NK-92 (cell line): ENCODE results near the gene SLC25A36.
"Not testable (repeated sequence)": the region's sequence is repeated elsewhere in the genome, so short reads cannot be mapped to it uniquely, and the experiment has no call there.

Experiments
- DNase-seq: peaks from one replicate; lab custom pipeline; 2025; ENCODE audit not compliant: unreplicated experiment; lab: John Stamatoyannopoulos, UW

SLC25A36 gene

DNA sequence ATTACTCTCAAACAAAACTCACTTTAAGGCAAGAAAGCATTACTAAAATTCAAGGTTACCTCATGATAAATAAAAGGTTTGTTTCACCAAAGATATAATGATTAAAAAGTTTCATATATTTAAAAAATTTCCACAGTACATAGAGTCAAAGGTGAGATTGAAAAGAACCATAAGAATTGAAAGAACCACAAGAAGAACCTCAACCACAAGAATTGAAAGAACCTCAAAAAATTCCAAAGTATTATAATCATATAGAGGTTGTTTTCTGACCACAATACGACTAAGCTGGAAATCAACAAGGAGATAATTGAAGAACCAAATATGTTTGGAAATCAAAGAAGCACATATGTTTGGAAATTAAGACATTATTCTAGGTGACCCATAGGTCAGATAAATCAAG lies 52.7 kb downstream of the SLC25A36 start:
- DNase-seq, result no peak

DNA sequence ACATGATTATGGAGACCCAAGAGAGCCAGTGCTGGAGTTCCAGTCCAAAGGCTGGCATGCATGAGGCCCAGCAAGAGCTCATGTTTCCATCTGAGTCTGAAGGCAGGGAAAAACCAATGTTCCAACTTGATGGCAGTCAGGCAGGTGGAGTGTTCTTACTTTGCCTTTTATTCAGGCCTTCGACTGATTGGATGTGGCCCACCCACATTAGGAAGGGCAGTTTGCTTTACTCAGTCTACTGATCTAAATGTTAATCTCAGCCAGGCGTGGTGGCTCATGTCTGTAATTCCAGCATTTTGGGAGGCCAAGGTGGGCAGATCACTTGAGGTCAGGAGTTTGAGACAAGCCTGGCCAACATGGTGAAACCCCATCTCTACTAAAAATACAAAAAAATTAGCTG lies 53.2 kb downstream of the SLC25A36 start:
- not testable (repeated sequence) for DNase-seq

DNA sequence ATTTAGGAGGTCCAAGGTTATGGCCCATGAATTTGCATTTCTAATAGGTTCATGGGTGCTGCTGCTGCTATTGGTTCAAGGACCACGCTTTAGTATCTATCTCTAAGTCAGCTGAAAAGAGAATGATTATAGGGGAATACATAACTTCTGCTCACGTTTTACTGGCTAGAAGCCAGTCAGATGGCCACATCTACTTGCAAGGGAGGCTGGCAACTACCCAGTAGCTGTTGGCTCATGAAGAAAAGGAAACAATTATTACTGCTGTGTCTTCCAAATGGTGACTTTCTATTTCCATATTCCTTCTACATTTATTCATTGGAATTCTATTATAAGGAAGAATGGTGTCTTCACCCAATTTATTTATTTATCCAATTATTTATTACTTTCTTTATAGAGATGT lies 54.2 kb downstream of the SLC25A36 start:
- DNase-seq, result no peak

DNA sequence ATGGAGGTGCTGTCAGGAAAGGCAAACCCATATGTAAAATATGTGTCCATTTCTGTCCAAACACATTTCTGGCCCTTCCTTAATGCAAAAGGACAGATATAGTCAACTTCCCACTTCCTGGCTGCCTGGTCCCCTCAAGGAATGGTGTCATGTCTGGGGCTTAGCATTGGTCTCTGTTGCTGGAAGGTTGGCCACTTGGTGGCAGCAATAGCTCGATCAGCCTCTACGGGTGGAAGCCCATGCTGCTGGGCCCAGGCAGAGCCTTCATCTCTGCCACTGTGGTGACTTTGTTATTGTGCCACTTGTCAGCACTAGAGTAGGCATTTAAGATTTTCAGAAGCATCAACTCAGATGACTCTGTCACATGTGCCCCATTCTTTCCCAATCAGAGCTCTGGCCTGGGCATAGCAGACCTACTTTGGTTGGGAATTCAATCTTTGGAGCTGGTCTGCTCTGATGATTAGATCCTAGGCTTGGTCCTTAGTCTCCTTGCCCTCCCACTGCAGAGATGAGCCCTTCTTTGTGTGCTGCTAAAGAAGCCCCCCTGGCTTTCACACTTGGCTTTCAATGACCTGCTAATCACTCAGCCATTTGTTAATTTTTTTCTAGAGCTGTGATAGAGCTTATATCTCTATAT lies 58.5 kb downstream of the SLC25A36 start:
- DNase-seq, result no peak

DNA sequence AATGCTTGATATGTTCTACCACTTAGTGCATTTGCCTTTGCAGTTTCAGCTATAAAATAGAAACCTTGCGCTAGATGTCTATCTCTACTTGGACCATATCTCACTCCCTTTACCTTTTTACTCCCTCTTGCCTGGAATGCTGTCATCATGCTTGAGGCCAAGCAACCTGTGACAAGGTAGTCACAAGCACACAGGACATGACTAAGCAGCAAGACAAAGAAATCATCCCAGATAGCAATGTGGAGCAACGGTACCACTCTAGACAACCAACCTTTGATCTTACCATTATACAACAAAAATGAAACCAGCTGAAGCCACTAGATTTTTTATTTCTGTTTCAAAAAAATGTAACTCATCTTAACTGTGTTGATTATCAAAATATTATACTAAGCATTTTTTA lies 59.0 kb downstream of the SLC25A36 start:
- no peak for DNase-seq

DNA sequence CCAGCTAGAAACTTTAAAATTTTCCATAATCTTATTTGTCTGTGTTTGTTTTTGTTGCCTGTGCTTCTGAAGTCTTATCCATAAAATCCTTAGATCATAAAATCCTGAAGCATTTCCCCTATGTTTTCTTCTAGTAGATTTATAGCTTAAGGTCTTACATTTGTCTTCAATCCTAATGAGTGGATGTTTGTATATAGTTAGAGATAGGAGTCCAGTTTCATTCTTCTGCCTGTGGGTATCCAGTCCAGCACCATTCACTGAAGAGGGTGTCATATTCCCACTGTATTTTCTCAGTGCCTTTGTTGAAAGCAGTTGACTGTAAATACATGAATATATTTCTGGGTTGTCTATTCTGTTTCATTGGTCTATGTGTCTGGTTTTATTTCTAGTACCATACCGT lies 64.7 kb downstream of the SLC25A36 start:
- DNase-seq, result no peak

DNA sequence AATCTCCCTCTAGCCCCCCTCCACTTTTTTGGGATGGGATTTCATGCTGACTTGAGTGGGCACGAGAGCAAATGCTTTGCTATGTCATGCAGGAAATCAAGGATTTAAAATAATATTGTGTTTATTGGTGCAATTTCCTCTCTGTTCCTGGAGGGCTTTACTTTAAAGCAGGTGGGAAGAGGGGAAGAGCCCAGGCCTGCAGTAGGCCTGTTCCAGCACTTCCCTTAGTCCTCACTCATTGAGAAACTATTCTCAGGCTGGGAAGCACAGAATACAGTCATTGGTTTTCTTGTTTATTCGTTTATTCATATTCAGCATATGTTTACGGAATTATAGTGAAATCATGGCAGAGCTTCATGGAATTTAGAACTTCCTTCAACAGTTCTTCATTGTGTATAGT lies 67.9 kb downstream of the SLC25A36 start:
- DNase-seq, result no peak

DNA sequence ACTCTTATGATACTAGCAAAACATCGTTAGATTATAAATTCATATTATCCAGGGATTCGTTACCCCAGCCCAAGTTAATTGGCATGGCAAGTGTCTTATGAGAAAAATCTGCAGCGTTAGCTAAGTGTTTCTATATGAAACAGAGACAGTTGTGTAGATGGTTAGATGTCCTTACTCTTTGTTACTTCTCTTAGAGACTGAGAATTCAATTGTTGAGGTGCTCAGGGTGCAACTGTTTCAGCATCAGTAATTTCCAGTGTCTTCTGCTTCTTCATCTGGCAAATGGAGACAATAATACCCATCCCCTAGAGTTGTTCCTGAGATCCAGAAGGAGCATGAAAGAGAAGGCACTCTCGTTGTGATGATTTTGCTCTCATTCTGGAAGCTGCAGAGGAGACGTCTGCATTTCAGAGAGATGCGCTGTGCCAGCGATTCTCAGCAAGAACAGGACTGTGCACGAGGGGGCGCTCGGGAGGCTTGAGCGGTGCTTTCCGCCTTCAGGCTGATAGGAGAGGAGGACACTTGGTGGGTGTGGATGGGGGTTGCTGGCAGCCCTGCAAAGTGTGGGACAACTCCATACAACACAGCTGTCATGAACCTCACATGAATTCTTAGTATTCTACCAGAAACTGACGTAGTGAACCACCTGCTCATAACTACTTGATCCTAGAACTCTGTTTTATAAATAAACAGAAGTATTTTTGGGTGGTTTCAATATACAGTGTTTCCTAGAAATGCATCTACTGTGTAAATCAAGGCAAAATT lies 69.8 kb downstream of the SLC25A36 start:
- DNase-seq, result no peak

DNA sequence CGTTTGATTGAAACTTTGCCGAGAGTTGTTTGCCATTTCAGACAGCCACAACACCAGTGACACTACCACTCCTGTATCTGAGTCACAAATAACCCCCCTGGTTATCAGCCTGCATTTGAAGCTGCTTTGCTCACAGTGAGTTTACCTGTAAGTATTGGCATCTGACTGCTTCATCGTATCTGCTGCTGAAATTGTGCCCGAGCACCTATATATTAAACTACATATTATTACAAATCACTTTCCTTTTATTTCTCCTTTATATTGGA lies 70.3 kb downstream of the SLC25A36 start:
- no peak for DNase-seq

DNA sequence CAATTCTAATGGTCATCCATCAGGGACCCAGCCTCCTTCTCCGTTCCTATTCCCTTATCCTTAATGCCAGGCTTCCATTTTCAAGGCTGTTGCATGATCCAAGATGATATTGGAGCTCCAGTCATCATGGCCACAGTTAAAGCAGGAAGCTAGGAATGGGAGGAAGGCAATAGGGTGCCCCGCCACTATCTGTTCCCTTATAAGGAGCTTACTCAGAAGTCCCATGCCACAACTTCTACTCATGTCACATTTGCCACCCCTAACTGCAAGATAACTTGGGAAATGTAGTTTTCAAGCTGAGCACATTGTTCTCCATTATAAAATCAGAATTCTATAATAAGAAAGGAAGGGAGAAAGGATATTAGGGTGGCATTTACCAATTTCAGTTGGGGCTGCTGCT lies 70.9 kb downstream of the SLC25A36 start:
- no peak for DNase-seq

DNA sequence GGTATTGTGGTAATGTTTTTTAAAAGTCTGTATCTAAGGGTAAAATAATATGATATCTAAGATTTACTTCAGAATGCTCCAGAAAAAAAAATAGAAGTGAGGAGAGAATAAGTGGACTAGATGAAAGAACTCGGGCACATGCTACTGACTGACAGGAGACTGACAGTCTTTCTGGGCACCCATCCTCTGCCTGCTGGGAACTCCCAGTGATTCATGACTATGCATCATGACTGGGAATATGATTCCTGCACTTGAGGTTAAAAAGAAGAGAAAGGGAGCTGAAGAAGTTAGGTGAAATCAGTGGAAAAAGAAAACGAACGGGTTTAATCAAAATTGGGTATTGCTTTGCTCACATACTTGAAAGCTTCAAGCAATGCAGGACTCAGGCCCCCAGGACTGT lies 73.8 kb downstream of the SLC25A36 start:
- no peak for DNase-seq

DNA sequence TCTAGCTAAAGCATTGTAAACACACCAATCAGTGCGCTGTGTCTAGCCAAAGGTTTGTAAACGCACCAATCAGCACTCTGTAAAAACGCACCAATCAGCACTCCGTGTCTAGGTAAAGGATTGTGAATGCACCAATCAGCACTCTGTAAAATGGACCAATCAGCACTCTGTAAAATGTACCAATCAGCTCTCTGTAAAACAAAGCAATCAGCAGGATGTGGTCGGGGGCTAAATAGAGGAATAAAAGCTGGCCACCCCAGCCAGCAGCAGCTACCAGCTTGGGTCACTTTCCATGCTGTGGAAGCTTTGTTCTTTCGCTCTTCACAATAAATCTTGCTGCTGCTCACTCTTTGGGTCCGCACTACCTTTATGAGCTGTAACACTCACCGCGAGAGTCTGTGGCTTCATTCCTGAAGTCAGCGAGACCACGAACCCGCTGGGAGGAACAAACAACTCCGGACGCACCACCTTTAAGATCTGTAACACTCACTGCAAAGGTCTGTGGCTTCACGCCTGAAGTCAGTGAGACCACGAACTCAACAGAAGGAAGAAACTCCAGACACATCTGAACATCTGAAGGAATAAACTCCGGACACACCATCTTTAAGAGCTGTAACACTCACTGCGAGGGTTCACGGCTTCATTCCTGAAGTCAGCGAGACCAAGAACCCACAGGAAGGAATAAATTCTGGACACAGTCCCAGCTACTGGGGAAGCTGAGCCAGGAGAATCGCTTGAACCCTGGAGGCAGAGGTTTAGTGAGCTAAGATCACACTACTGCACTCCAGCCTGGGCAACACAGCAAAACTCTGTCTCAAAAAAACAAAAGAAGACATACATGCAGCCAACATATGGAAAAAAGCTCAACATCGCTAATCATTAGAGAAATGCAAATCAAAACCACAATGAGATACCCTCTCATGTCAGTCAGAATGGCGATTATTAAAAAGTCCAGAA lies 76.0 kb downstream of the SLC25A36 start:
- DNase-seq, result not testable (repeated sequence)

DNA sequence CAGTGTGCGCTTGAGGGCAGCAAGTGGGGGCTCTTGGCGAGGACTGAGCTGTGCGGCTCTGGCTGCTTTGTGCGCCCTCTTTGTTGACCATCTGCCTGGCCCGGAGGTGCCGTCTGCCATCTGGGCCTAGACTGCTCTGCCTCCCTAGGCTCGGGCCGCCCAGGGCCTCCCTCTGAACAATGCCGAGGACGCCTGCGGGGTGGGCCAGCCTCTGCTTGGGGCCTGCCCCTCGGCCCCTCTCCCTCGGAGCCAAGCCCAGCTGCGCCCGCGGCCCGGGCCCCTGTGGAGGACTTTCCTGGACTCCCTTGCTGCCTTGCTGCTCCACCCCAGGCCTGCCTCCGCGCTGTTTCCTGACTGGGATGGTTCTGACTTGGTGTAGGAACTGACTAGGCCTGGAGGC lies 77.6 kb downstream of the SLC25A36 start:
- DNase-seq, result no peak

DNA sequence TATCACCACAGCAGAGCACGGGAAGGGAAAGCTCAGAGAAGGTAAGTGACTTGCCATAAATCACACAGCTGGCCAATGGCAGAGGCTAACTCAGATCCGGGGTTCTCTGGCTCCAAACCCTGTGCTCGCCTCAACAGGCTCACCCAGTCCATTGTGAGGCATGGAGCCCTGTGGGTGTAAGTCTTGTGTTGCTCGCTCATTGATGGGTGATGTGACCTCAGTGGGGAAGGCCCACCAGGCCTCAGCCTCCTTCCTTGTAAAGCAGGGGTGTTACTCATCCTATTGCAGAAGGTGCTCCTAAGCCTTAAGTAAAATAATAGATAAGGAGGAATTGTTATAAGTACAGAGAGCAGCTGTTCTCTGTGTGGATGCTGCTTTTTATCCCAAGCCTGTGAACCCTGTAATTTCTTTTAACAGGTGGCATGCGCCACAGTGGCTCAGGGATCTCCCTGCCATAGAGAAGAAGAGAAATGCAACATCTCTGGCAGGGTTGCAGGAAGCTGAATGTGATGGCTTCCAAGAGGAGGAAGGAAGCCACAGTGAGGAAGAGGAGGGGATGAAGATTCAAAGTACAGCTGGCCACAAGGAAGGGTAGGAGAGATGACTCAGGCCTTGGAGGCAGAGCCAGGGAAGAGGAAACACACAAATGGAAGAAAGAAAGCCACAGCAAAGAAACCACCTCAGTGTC lies 78.7 kb downstream of the SLC25A36 start:
- no peak for DNase-seq

DNA sequence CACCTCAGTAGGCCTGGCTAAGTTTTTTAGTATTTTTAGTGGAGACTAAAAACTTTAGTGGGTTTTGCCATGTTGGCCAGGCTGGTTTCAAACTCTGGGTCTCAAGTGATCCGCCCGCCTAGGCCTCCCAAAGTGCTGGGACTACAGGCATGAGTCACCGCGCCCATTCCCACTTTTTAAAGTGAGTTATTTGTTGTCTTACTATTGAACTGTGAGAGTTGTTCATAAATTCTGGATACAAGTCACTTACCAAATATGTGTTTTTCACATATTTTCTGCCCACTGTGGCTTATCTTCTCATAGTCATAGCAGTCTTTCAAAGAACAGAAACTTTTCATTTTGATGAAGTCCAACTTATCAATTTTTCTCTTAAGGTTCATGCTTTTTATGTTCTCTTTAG lies 79.6 kb downstream of the SLC25A36 start:
- DNase-seq, result no peak
